K562 (cell line): ENCODE results near the gene SKAP2. TPM values are rescaled to one million over a fixed set of nuclear protein-coding genes. Genes with fewer than 3 reads are reported as not detected.

Experiments
- BRCA1 ChIP-seq, 2 experiments: fragments of 450-650 bp in 1 of 2; sonication (generic) in 1 of 2; formaldehyde crosslinking in 1 of 2; IDR thresholded peaks; 2 replicates each; pipeline versions ENCODE4 v1.5.0 to v1.6.1; 2017 to 2020; ENCODE audit warnings: mild to moderate bottlenecking in 1 of 2, missing genetic modification reagents in 1 of 2
- CBFA2T3 ChIP-seq: fragments of 450-650 bp; IDR thresholded peaks from 2 replicates; pipeline ENCODE4 v1.6.1; 2017
- CBX8 ChIP-seq: fragments of 200-600 bp; sonication (generic); IDR thresholded peaks from 2 replicates; pipeline ENCODE4 v1.6.1; 2012; ENCODE audit warnings: borderline replicate concordance, mixed run types, low read depth, mild to moderate bottlenecking, moderate library complexity, mixed read lengths, low read length, control low read depth, inconsistent platforms; ENCODE audit not compliant: poor library complexity, severe bottlenecking; ENCODE audit errors: extremely low read depth
- RBM22 ChIP-seq: fragments of 200-400 bp; formaldehyde crosslinking; IDR thresholded peaks from 2 replicates; pipeline ENCODE4 v1.6.1; 2018; ENCODE audit warnings: low read length, low read depth; ENCODE audit not compliant: poor library complexity, severe bottlenecking
- RBM34 ChIP-seq: fragments of 200-400 bp; formaldehyde crosslinking; IDR thresholded peaks from 2 replicates; pipeline ENCODE4 v1.6.1; 2018; ENCODE audit warnings: low read length, borderline replicate concordance; ENCODE audit not compliant: insufficient read depth
- XRCC4 ChIP-seq: IDR thresholded peaks from one replicate; pipeline ENCODE4 v1.6.1; 2011; ENCODE audit not compliant: insufficient read depth, insufficient read length; ENCODE audit errors: extremely low read depth
- ZNF407 ChIP-seq: fragments of 450-650 bp; IDR thresholded peaks from 2 replicates; pipeline ENCODE4 v1.6.1; 2016; ENCODE audit warnings: low read depth
- ZNF699 ChIP-seq: fragments of 250-450 bp; sonication (Bioruptor Pico); IDR thresholded peaks from 2 replicates; pipeline ENCODE4 v1.8.0; 2021; ENCODE audit warnings: mild to moderate bottlenecking, moderate library complexity; ENCODE audit not compliant: insufficient replicate concordance
- polyA plus RNA-seq, 8 experiments: library from polyadenylated mRNA; depleted of rRNA in 4 of 8; stranded (reverse) in 5 of 8; unstranded in 3 of 8; fragments of >200 nt; fragmentation: Nextera tagmentation in 2 of 8; fragmentation: Illumina TruSeq in 1 of 8; extraction: Ambion mirVana in 2 of 8; extraction: Trizol in 1 of 8; gene quantifications; 2 replicates each; pipeline versions ENCODE4 v1.2.1 to v1.2.3, GENCODE V29; 2011 to 2014; ENCODE audit warnings: inconsistent platforms in 1 of 8, missing spikeins in 1 of 8
- total RNA-seq, 7 experiments: library from RNA; depleted of rRNA in 6 of 7; stranded (reverse); fragments of >200 nt in 6 of 7; fragmentation: Illumina TruSeq in 2 of 7; extraction: Trizol in 2 of 7; gene quantifications; 2 replicates each; pipeline versions ENCODE4 v1.2.1 to v1.2.3, GENCODE V29; 2011 to 2021; ENCODE audit warnings: low replicate concordance in 1 of 7
- TF ChIP-seq, protein P1 (sequence below), 3 experiments: fragments of 200-800 bp in 1 of 3; fragments of 250-450 bp in 1 of 3; fragments of 450-650 bp in 1 of 3; sonication (Bioruptor Pico) in 1 of 3; sonication (Bioruptor generic) in 1 of 3; formaldehyde crosslinking in 1 of 3; IDR thresholded peaks; 2 replicates each; pipeline versions ENCODE4 v1.6.1 to v1.8.0; 2016 to 2022; ENCODE audit warnings: mild to moderate bottlenecking in 2 of 3, missing genetic modification characterization in 2 of 3, missing compliant biosample characterization in 1 of 3, moderate library complexity in 1 of 3
- TF ChIP-seq, protein P2 (sequence below): fragments of 150-350 bp; IDR thresholded peaks from 2 replicates; pipeline ENCODE4 v1.6.1; 2014; ENCODE audit warnings: low read depth, mild to moderate bottlenecking, low read length, borderline replicate concordance

The SKAP2 gene
- total and polyA plus RNA-seq, 9 of the 15 experiments (the other 6 are each of a cell fraction or from before 2014, with no cell fraction given), result 4.2 to 11.7 (median 8.3) TPM

- TF ChIP-seq ZNF407 (no peak), ZNF699 (CRISPR knock-in tag) (no peak), BRCA1 (IDR thresholded peaks at IDR 0.05) (no peak), BRCA1 (CRISPR knock-in tag; IDR thresholded peaks at IDR 0.05) (no peak), XRCC4 (no peak), RBM22 (no peak), CBFA2T3 (peak; percentile 59), CBX8 (no peak), RBM34 (no peak)
- TF ChIP-seq, protein P1, sequence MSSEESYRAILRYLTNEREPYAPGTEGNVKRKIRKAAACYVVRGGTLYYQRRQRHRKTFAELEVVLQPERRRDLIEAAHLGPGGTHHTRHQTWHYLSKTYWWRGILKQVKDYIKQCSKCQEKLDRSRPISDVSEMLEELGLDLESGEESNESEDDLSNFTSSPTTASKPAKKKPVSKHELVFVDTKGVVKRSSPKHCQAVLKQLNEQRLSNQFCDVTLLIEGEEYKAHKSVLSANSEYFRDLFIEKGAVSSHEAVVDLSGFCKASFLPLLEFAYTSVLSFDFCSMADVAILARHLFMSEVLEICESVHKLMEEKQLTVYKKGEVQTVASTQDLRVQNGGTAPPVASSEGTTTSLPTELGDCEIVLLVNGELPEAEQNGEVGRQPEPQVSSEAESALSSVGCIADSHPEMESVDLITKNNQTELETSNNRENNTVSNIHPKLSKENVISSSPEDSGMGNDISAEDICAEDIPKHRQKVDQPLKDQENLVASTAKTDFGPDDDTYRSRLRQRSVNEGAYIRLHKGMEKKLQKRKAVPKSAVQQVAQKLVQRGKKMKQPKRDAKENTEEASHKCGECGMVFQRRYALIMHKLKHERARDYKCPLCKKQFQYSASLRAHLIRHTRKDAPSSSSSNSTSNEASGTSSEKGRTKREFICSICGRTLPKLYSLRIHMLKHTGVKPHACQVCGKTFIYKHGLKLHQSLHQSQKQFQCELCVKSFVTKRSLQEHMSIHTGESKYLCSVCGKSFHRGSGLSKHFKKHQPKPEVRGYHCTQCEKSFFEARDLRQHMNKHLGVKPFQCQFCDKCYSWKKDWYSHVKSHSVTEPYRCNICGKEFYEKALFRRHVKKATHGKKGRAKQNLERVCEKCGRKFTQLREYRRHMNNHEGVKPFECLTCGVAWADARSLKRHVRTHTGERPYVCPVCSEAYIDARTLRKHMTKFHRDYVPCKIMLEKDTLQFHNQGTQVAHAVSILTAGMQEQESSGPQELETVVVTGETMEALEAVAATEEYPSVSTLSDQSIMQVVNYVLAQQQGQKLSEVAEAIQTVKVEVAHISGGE (CRISPR knock-in tag; IDR thresholded peaks at IDR 0.05), result no peak
- TF ChIP-seq, protein P2, sequence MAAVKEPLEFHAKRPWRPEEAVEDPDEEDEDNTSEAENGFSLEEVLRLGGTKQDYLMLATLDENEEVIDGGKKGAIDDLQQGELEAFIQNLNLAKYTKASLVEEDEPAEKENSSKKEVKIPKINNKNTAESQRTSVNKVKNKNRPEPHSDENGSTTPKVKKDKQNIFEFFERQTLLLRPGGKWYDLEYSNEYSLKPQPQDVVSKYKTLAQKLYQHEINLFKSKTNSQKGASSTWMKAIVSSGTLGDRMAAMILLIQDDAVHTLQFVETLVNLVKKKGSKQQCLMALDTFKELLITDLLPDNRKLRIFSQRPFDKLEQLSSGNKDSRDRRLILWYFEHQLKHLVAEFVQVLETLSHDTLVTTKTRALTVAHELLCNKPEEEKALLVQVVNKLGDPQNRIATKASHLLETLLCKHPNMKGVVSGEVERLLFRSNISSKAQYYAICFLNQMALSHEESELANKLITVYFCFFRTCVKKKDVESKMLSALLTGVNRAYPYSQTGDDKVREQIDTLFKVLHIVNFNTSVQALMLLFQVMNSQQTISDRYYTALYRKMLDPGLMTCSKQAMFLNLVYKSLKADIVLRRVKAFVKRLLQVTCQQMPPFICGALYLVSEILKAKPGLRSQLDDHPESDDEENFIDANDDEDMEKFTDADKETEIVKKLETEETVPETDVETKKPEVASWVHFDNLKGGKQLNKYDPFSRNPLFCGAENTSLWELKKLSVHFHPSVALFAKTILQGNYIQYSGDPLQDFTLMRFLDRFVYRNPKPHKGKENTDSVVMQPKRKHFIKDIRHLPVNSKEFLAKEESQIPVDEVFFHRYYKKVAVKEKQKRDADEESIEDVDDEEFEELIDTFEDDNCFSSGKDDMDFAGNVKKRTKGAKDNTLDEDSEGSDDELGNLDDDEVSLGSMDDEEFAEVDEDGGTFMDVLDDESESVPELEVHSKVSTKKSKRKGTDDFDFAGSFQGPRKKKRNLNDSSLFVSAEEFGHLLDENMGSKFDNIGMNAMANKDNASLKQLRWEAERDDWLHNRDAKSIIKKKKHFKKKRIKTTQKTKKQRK, result no peak
Observed at GRCh38 chr7:26618898-26619297, 245.5 kb downstream of the SKAP2 start (continued).
